ENCODE measurements around the gene GNAT2. TPM values are rescaled to one million over a fixed set of nuclear protein-coding genes. Genes with fewer than 3 reads are reported as not detected.

GNAT2 gene
- total and polyA plus RNA-seq, 2 donors (not counting 3 experiments of a cell fraction or from before 2014, with no cell fraction given): not detected

DNA sequence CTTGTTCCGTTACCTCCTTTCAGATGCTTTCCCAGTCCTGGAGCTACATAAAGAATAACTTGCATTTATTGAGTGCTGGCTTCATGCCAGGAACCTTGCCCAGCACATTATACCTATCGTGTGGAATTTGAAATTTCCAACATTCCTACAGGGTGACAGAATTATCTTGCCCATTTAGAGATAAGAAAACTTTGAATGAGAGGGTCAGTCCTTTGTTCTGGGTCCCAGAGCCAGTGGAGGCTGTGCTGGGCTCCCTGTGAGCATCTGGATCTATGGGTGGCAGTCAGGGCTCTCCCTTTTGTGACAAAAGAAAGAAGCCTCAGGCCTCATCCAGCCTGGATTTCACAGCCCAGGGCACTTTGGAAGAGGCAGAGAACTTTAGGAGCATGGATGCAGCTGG is 39.7 kb upstream of the GNAT2 start:
- DNase-seq (ENCODE audit: low read depth, low spot score): no peak
- dilution Hi-C loops (cut with MboI; ENCODE audit: extremely low pct_ligation_motif_present, low sequenced_read_pairs): no loop called here
- Histone ChIP-seq H2AFZ (ENCODE audit: low read depth, low read length) (no peak overlapping the region), H3K4me2 (ENCODE audit: insufficient read depth, low read length) (no peak overlapping the region), H3K79me2 (ENCODE audit: control insufficient read depth, insufficient read depth, low read length) (no peaks in the 10 kb centered on the region), H3K27ac (ENCODE audit: insufficient read depth, low read depth, low read length) (no peak overlapping the region), H3K4me3 (replicated peaks in 1 of 3; ENCODE audit: insufficient read depth in 1 of 3, low read depth in 1 of 3, low read length in 3 of 3) (no peak overlapping the region), H3K9me1 (replicated peaks; ENCODE audit: control insufficient read depth, extremely low read depth, insufficient read depth, low read length) (no peaks in the 10 kb centered on the region), H3K4me1 (ENCODE audit: control insufficient read depth, extremely low read depth, insufficient read depth, low read length) (peaks cover 9% of the 10 kb centered on the region), H3K9me3 (replicated peaks; ENCODE audit: control insufficient read depth, insufficient read depth, low read length) (no peaks in the 10 kb centered on the region), H3K27me3 (ENCODE audit: control insufficient read depth in 2 of 2, insufficient read depth in 2 of 2, low read length in 2 of 2) (peaks cover 0 to 2% of the 10 kb centered on the region in 2 experiments), H3K9ac (replicated peaks; ENCODE audit: extremely low read depth, insufficient read depth, low read length) (no peak overlapping the region), H4K20me1 (replicated peaks; ENCODE audit: control insufficient read depth, extremely low read depth, insufficient read depth, low read length) (no peaks in the 10 kb centered on the region), H3K36me3 (ENCODE audit: control insufficient read depth in 2 of 2, extremely low read depth in 1 of 2, insufficient read depth in 2 of 2, low read length in 2 of 2) (no peaks in the 10 kb centered on the region)
- no TSS peak for BruUV-seq (replicated peaks)
- ChIA-PET CTCF (no interaction called here), POLR2A (no interaction called here)
- TF ChIP-seq CTCF (IDR thresholded peaks at IDR 0.05; ENCODE audit: extremely low read depth in 1 of 2, insufficient read depth in 1 of 2, low read depth in 1 of 2, low read length in 2 of 2): no peak
- TF ChIP-seq EZH2 (IDR thresholded peaks at IDR 0.05; ENCODE audit: borderline replicate concordance, low read depth, low read length, severe bottlenecking): no peak
- TF ChIP-seq FOS (IDR thresholded peaks at IDR 0.05; ENCODE audit: borderline replicate concordance, insufficient read depth, low read length): no peak
- no peak for TF ChIP-seq POLR2A (IDR thresholded peaks at IDR 0.05; ENCODE audit: low read depth, low read length)
- no peak for TF ChIP-seq MAX (IDR thresholded peaks at IDR 0.05; ENCODE audit: insufficient read depth, insufficient read length)
- no peak for TF ChIP-seq JUN (IDR thresholded peaks at IDR 0.05; ENCODE audit: borderline replicate concordance, insufficient read depth, insufficient read length, low read depth)
- no peak for TF ChIP-seq POLR2AphosphoS5 (IDR thresholded peaks at IDR 0.05; ENCODE audit: insufficient read depth, low read depth, low read length)
- no peak for TF ChIP-seq GATA2 (IDR thresholded peaks at IDR 0.05; ENCODE audit: insufficient read depth, insufficient read length, low read depth, low read length)
- no peak for TF ChIP-seq MYC (IDR thresholded peaks at IDR 0.05; ENCODE audit: low read depth, low read length)
- no peak for FAIRE-seq
- intact Hi-C loops (cut with micrococcal nuclease): no loop called here

Data from endothelial cell of umbilical vein (primary cell).